Stimulated activated CD8-positive, alpha-beta memory T cell treated with anti-CD3 and anti-CD28 coated beads, Interleukin-12 subunit alpha, Interleukin-12 subunit beta, amount 100 ng/mL, for 24 hours (primary cell): ENCODE results near the gene CEP70.
"Not testable (repeated sequence)": the region's sequence is repeated elsewhere in the genome, so short reads cannot be mapped to it uniquely, and the experiment has no call there.

Experiments
- DNase-seq: peaks from one replicate; pipeline ENCODE4 v3.0.0-alpha.2; 2020; ENCODE audit errors: extremely low read depth

Gene CEP70

GRCh38 chr3:138593488-138594149, 441 bp downstream of the CEP70 start:
- DNase-seq = no peak

- DNase-seq = no peak
Measured at GRCh38 chr3:138591392-138591791, 2.7 kb downstream of the CEP70 start.

GRCh38 chr3:138588445-138588844, 5.6 kb downstream of the CEP70 start:
- DNase-seq = no peak

GRCh38 chr3:138587374-138587773, 6.7 kb downstream of the CEP70 start:
- DNase-seq = no peak

GRCh38 chr3:138578961-138579574, 15.0 kb downstream of the CEP70 start:
- DNase-seq = no peak

GRCh38 chr3:138578141-138578540, 15.9 kb downstream of the CEP70 start:
- DNase-seq = no peak

- DNase-seq = no peak
Measured at GRCh38 chr3:138573138-138573537, 20.9 kb downstream of the CEP70 start.

- DNase-seq = not testable (repeated sequence)
Measured at GRCh38 chr3:138569624-138570023, 24.4 kb downstream of the CEP70 start.

GRCh38 chr3:138569090-138569489, 25.0 kb downstream of the CEP70 start:
- DNase-seq = no peak

- no peak for DNase-seq
Measured at GRCh38 chr3:138567403-138567802, 26.7 kb downstream of the CEP70 start.

GRCh38 chr3:138566293-138566692, 27.8 kb downstream of the CEP70 start:
- not testable (repeated sequence) for DNase-seq

- not testable (repeated sequence) for DNase-seq
Measured at GRCh38 chr3:138562902-138563301, 31.2 kb downstream of the CEP70 start.

- no peak for DNase-seq
Measured at GRCh38 chr3:138560501-138560900, 33.6 kb downstream of the CEP70 start.

- DNase-seq = no peak
Measured at GRCh38 chr3:138559134-138559533, 34.9 kb downstream of the CEP70 start.

- DNase-seq = not testable (repeated sequence)
Measured at GRCh38 chr3:138554775-138555174, 39.3 kb downstream of the CEP70 start.

- not testable (repeated sequence) for DNase-seq
Measured at GRCh38 chr3:138550958-138551357, 43.1 kb downstream of the CEP70 start.

GRCh38 chr3:138549179-138549977, 44.7 kb downstream of the CEP70 start:
- DNase-seq = no peak

- no peak for DNase-seq
Measured at GRCh38 chr3:138547342-138547975, 46.6 kb downstream of the CEP70 start.

- DNase-seq = no peak
Measured at GRCh38 chr3:138544546-138544945, 49.5 kb downstream of the CEP70 start.

GRCh38 chr3:138542977-138543376, 51.1 kb downstream of the CEP70 start:
- no peak for DNase-seq

GRCh38 chr3:138539352-138539751, 54.7 kb downstream of the CEP70 start:
- DNase-seq = no peak

GRCh38 chr3:138521445-138521844, 72.6 kb downstream of the CEP70 start:
- not testable (repeated sequence) for DNase-seq
